Upper lobe of right lung (tissue), 1 donor: ENCODE results near the gene HNRNPAB. TPM values are rescaled to one million over a fixed set of nuclear protein-coding genes. Genes with fewer than 3 reads are reported as not detected.

Source experiments
- ATAC-seq: fragments of 200-7000 bp; cut with Tn5 transposase; one replicate; pipeline ENCODE4 v1.9.1; 2020; ENCODE audit warnings: mild to moderate bottlenecking, moderate library complexity
- DNase-seq: peaks from one replicate; pipeline ENCODE4 v3.0.0-alpha.2; 2020
- H3K27ac ChIP-seq: fragments of 200-600 bp; one replicate; pipeline ENCODE4 v1.8.0; 2022
- H3K27me3 ChIP-seq: fragments of 200-600 bp; one replicate; pipeline ENCODE4 v1.8.0; 2022; ENCODE audit warnings: mild to moderate bottlenecking
- H3K36me3 ChIP-seq: fragments of 200-600 bp; one replicate; pipeline ENCODE4 v1.8.0; 2022
- H3K4me1 ChIP-seq: fragments of 200-600 bp; one replicate; pipeline ENCODE4 v1.8.0; 2022
- H3K4me3 ChIP-seq: fragments of 200-600 bp; one replicate; pipeline ENCODE4 v1.8.0; 2022; ENCODE audit warnings: mild to moderate bottlenecking
- H3K9me3 ChIP-seq: fragments of 200-600 bp; one replicate; pipeline ENCODE4 v1.8.0; 2022
- CTCF ChIP-seq: fragments of 200-600 bp; IDR thresholded peaks from one replicate; pipeline ENCODE4 v1.8.0; 2022; ENCODE audit warnings: antibody characterized with exemption
- intact Hi-C: fragments of 100-400 bp; cut with DNase I; formaldehyde crosslinking; loops from one replicate; pipeline ENCODE4 v1.11.0; 2022
- long read RNA-seq: library from polyadenylated mRNA; unstranded; transcript quantifications from one replicate; pipeline ENCODE4 v2.0.0, GENCODE V29; 2021
- total RNA-seq: library from RNA; stranded (reverse); fragmentation: NEBNext Ultra II Directional; extraction: Animal tissue kit (Norgen Biotek cat#: 25700); gene quantifications from one replicate; pipeline ENCODE4 v1.2.1, GENCODE V29; 2021
- donor health status: DM: no; HTN: yes; CAD: no; lungs with severe emphysema.

HNRNPAB gene
- total RNA-seq = 116 TPM
- long read RNA-seq, transcript HNRNPAB-201 (7 exons, 1,602 nt) = minor isoform, 14 of 58 reads
- long read RNA-seq, transcript HNRNPAB-202 (8 exons, 1,796 nt) = major isoform, 29 of 58 reads
- long read RNA-seq, partial matches to known transcripts = 2 of 58 reads
- long read RNA-seq, other reads (novel, unspliced or antisense) = 6 of 58 reads

GRCh38 chr5:178204182-178204934 is at the start of gene HNRNPAB:
Gene HNRNPAB, plus strand, starts transcription at chr5:178204533. Its CDS starts 305 bp downstream, at chr5:178204838.
- ATAC-seq (peak; percentile 93), DNase-seq (peak; percentile 96)
- TF ChIP-seq CTCF = no peak
- H3K4me1 ChIP-seq = peaks cover 30% of the 10 kb centered on the region
- intact Hi-C loops = no loop called here
- peaks cover 34% of the 10 kb centered on the region for H3K36me3 ChIP-seq
- peak within 1 kb of the TSS; percentile 77 for H3K4me3 ChIP-seq
- no peaks in the 10 kb centered on the region for H3K27me3 ChIP-seq
- peak within 1 kb of the TSS; percentile 91 for H3K27ac ChIP-seq
- H3K9me3 ChIP-seq = no peaks in the 10 kb centered on the region

GRCh38 chr5:178155065-178155464 is 49.3 kb upstream of the HNRNPAB start:
- Histone ChIP-seq H3K27ac (no peak overlapping the region), H3K36me3 (peaks cover 15% of the 10 kb centered on the region), H3K4me1 (peaks cover 10% of the 10 kb centered on the region), H3K27me3 (no peaks in the 10 kb centered on the region), H3K9me3 (no peaks in the 10 kb centered on the region), H3K4me3 (no peak overlapping the region)
- DNase-seq (no peak), ATAC-seq (no peak)
- TF ChIP-seq CTCF = no peak
- intact Hi-C loops = no loop called here

DNA sequence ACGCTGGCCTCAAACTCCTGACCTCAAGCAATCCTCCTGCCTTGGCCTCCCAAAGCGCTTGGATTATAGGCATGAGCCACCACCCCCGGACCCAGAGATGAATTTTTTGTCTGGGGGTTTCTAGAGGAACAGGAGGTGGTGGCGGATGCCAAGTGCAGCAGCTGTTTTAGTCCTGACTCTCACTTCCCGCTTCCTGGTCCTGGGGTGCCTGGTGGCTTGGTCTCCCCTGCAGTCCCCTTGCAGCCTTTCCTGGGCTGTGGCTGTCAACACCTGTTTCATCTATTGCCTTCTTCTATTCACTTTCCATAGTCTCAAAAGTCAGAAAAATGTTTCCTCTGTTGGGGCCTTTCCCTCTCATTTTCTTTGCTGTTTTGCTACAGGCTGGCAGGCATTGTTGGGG is 44.2 kb upstream of the HNRNPAB start:
- TF ChIP-seq CTCF = no peak

GRCh38 chr5:178162481-178162880 is 41.9 kb upstream of the HNRNPAB start:
- intact Hi-C loops = loop anchor here (5.0 kb wide), 1 partner anchor 85 kb away; no protein-coding TSS in a partner anchor
- no peak for TF ChIP-seq CTCF
- ATAC-seq (no peak), DNase-seq (no peak)
- Histone ChIP-seq H3K36me3 (no peaks in the 10 kb centered on the region), H3K27me3 (peaks cover 20% of the 10 kb centered on the region), H3K4me1 (peaks cover 5% of the 10 kb centered on the region), H3K9me3 (no peaks in the 10 kb centered on the region), H3K27ac (no peak overlapping the region), H3K4me3 (no peak overlapping the region)

More for the DNA sequence above, 44.2 kb upstream of the HNRNPAB start:
- Histone ChIP-seq H3K9me3 (no peaks in the 10 kb centered on the region), H3K4me1 (peaks cover 5% of the 10 kb centered on the region), H3K4me3 (no peak overlapping the region), H3K27me3 (peaks cover 8% of the 10 kb centered on the region), H3K36me3 (no peaks in the 10 kb centered on the region), H3K27ac (no peak overlapping the region)
- no peak for ATAC-seq
- DNase-seq = no peak
- intact Hi-C loops = loop anchor here (5.0 kb wide), 1 partner anchor 83 kb away; no protein-coding TSS in a partner anchor

DNA sequence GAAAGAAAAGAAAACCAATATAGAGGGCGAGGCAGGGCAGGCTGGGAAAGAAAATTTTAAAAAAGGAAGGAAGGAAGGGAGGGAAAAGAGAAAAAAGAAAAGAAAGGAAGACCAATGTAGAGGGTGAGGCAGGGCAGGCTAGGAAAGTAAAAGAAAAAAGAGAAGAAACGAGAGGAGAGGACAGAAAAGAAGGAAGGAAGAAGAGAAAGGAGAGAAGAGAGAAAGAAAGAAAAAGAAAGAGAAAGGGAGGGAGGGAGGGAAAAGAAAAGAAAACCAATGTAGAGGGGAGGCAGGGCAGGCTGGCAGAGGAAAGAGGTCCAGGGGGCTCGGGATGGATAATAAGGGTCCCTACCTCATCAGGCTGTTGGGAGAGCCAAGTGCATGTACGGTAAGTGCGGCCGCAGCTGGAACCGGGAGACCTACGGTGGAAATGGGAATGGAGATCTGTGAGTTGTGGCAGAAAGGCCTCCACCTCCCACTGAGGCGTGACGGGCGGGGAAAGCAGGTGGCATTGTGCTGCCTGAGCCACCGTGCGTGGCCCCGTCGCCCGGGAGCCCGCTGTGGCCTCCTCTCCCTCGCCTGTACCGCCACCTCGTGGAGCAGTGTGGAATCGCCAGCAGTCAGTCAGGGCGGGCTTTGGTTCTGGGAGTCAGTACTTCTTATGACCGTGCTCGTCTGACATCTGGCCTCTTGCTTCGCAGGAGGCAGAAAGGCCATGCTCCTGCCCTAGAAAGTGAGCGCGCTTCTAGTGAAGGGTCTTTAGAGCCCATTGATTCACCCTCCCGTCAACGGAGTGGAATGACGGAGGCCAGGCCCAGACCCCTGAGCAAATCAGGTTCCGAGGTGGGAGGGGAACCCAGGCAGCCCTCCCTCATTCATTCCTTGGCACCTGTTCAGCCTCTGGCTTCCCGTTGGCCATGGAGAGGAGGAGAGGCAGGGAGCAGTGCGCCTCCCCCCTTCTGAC is 40.3 kb upstream of the HNRNPAB start:
- ATAC-seq (peak; percentile 100), DNase-seq (peak; percentile 92)
- intact Hi-C loops = loop anchor here (5.0 kb wide), 1 partner anchor 87 kb away; no protein-coding TSS in a partner anchor
- peak; percentile 100 for TF ChIP-seq CTCF
- no peak overlapping the region for H3K27ac ChIP-seq
- peaks cover 5% of the 10 kb centered on the region for H3K4me1 ChIP-seq
- H3K4me3 ChIP-seq = no peak overlapping the region
- H3K36me3 ChIP-seq = no peaks in the 10 kb centered on the region
- H3K9me3 ChIP-seq = no peaks in the 10 kb centered on the region
- peaks cover 20% of the 10 kb centered on the region for H3K27me3 ChIP-seq
